Common myeloid progenitor, CD34-positive (primary cell): ENCODE results near the gene IPO9.
"Not testable (repeated sequence)": the region's sequence is repeated elsewhere in the genome, so short reads cannot be mapped to it uniquely, and the experiment has no call there.

Source experiments
- CTCF ChIA-PET: fragments of 350-600 bp; sonication (Branson Sonifier 250); formaldehyde crosslinking; loops from one replicate; lab custom pipeline; 2021; ENCODE audit warnings: antibody characterized with exemption; lab: Charles Lee
- POLR2A ChIA-PET: fragments of 350-600 bp; sonication (Branson Sonifier 250); formaldehyde crosslinking; loops from one replicate; lab custom pipeline; 2021; ENCODE audit warnings: antibody characterized with exemption; lab: Charles Lee
- DNase-seq, 3 donors: peaks; one replicate each; pipeline versions ENCODE4 v3.0.0 to v3.0.0-alpha.2; 2013
- H3K27ac ChIP-seq, 2 experiments: 1 replicate in 1 of 2; 2 replicates in 1 of 2; pipeline ENCODE4 v1.7.0; 2013; ENCODE audit warnings: inconsistent platforms in 2 of 2, low read length in 2 of 2, mild to moderate bottlenecking in 2 of 2, low read depth in 1 of 2, moderate library complexity in 1 of 2; ENCODE audit not compliant: severe bottlenecking in 2 of 2, insufficient read depth in 1 of 2, poor library complexity in 1 of 2
- H3K27me3 ChIP-seq, 5 experiments: replicated peaks in 2 of 5; 1 replicate in 3 of 5; 2 replicates in 2 of 5; pipeline versions ENCODE4 v1.6.1 to v1.7.0; 2013; ENCODE audit warnings: low read length in 4 of 5, mild to moderate bottlenecking in 2 of 5, moderate library complexity in 2 of 5, inconsistent platforms in 1 of 5; ENCODE audit not compliant: insufficient read depth in 5 of 5, control insufficient read depth in 4 of 5
- H3K36me3 ChIP-seq, 4 experiments: 1 replicate in 2 of 4; 2 replicates in 2 of 4; pipeline versions ENCODE4 v1.6.1 to v1.7.0; 2013; ENCODE audit warnings: low read length in 3 of 4, control low read depth in 1 of 4, mild to moderate bottlenecking in 1 of 4; ENCODE audit not compliant: control insufficient read depth in 4 of 4, insufficient read depth in 4 of 4
- H3K4me1 ChIP-seq, 4 experiments: 1 replicate in 3 of 4; 2 replicates in 1 of 4; pipeline versions ENCODE4 v1.6.1 to v1.7.1; 2013; ENCODE audit warnings: low read length in 3 of 4, mild to moderate bottlenecking in 3 of 4, control low read depth in 1 of 4, inconsistent platforms in 1 of 4, moderate library complexity in 1 of 4; ENCODE audit not compliant: control insufficient read depth in 4 of 4, insufficient read depth in 4 of 4; ENCODE audit errors: control extremely low read depth in 1 of 4
- H3K4me3 ChIP-seq, 7 experiments: 1 replicate in 4 of 7; 2 replicates in 3 of 7; pipeline versions ENCODE4 v1.5.1 to v1.7.0; 2013; ENCODE audit warnings: mild to moderate bottlenecking in 7 of 7, low read length in 6 of 7, moderate library complexity in 6 of 7, inconsistent platforms in 2 of 7, low read depth in 2 of 7, control low read depth in 1 of 7; ENCODE audit not compliant: insufficient read depth in 4 of 7, control insufficient read depth in 1 of 7; ENCODE audit errors: extremely low read depth in 1 of 7
- H3K9me3 ChIP-seq, 5 experiments: 1 replicate in 4 of 5; 2 replicates in 1 of 5; pipeline versions ENCODE4 v1.6.1 to v1.7.1; 2013; ENCODE audit warnings: low read length in 4 of 5, mild to moderate bottlenecking in 2 of 5, inconsistent platforms in 1 of 5, low read depth in 1 of 5, moderate library complexity in 1 of 5; ENCODE audit not compliant: control insufficient read depth in 4 of 5, insufficient read depth in 2 of 5; ENCODE audit errors: control extremely low read depth in 1 of 5
- WGBS: methylation state at CpG from one replicate; pipeline ENCODE4 v1.1.5; 2013; ENCODE audit not compliant: insufficient coverage; 5-methylcytosine and 5-hydroxymethylcytosine counted together

The IPO9 gene

GRCh38 chr1:201899683-201900429, 70.9 kb downstream of the IPO9 start:
- H3K27me3 ChIP-seq, result peaks cover 0 to 5% (median 0%) of the 10 kb centered on the region in 5 experiments
- no peak overlapping the region for H3K27ac ChIP-seq
- peaks cover 0 to 3% (median 0%) of the 10 kb centered on the region in 4 experiments for H3K4me1 ChIP-seq
- ChIA-PET CTCF (interaction anchor here (1.2 to 13.8 kb wide), 7 partner anchors 15 to 73 kb away, joined by 3 to 156 read pairs (median 45); partner anchors contain the start of gene LMOD1), POLR2A (interaction anchor here (0.6 kb wide), 1 partner anchor 152 kb away, joined by 7 read pairs; no protein-coding TSS in a partner anchor)
- WGBS, result 95% methylated on average over 20 of the region's 20 CpGs
- H3K36me3 ChIP-seq, result no peaks in the 10 kb centered on the region
- no peaks in the 10 kb centered on the region for H3K9me3 ChIP-seq
- no peak overlapping the region for H3K4me3 ChIP-seq
- no peak for DNase-seq

- no peaks in the 10 kb centered on the region for H3K36me3 ChIP-seq
- no peak overlapping the region for H3K4me3 ChIP-seq
- no peaks in the 10 kb centered on the region for H3K9me3 ChIP-seq
- peaks cover 0 to 3% (median 0%) of the 10 kb centered on the region in 4 experiments for H3K4me1 ChIP-seq
- H3K27ac ChIP-seq, result no peak overlapping the region
- DNase-seq, result no peak
- ChIA-PET CTCF (interaction anchor here (1.4 to 13.8 kb wide), 4 partner anchors 20 to 72 kb away, joined by 3 to 156 read pairs (median 103); no protein-coding TSS in a partner anchor), POLR2A (no interaction called here)
- H3K27me3 ChIP-seq, result peaks cover 0 to 5% (median 0%) of the 10 kb centered on the region in 5 experiments
- WGBS, result 90% methylated on average over 4 of the region's 5 CpGs
These were observed 71.5 kb downstream of the IPO9 start for GRCh38 chr1:201900476-201900875.

GRCh38 chr1:201901036-201901435, 72.1 kb downstream of the IPO9 start:
- H3K27me3 ChIP-seq, POLR2A ChIA-PET, H3K36me3 ChIP-seq, H3K9me3 ChIP-seq, H3K27ac ChIP-seq, H3K4me1 ChIP-seq, H3K4me3 ChIP-seq, DNase-seq: not testable (repeated sequence)
- WGBS, result 100% methylated on average over 3 of the region's 6 CpGs
- CTCF ChIA-PET, result interaction anchor here (1.4 to 13.8 kb wide), 2 partner anchors 20 to 51 kb away, joined by 3 to 156 read pairs; no protein-coding TSS in a partner anchor

GRCh38 chr1:201902198-201902597, 73.2 kb downstream of the IPO9 start:
- H3K4me3 ChIP-seq, result no peak overlapping the region
- no peaks in the 10 kb centered on the region for H3K9me3 ChIP-seq
- H3K4me1 ChIP-seq, result no peaks in the 10 kb centered on the region
- H3K27me3 ChIP-seq, result peaks cover 0 to 4% (median 0%) of the 10 kb centered on the region in 5 experiments
- CTCF ChIA-PET, result interaction anchor here (0.7 to 13.8 kb wide), 2 partner anchors 22 to 79 kb away, joined by 3 to 156 read pairs; no protein-coding TSS in a partner anchor
- no peak overlapping the region for H3K27ac ChIP-seq
- 100% methylated on average over 2 of the region's 3 CpGs for WGBS
- POLR2A ChIA-PET, result no interaction called here
- no peaks in the 10 kb centered on the region for H3K36me3 ChIP-seq
- no peak for DNase-seq

GRCh38 chr1:201903135-201903534, 74.2 kb downstream of the IPO9 start:
- DNase-seq, result no peak
- 99% methylated on average over 5 of the region's 5 CpGs for WGBS
- no peaks in the 10 kb centered on the region for H3K9me3 ChIP-seq
- no peak overlapping the region for H3K4me3 ChIP-seq
- peaks cover 0 to 4% (median 0%) of the 10 kb centered on the region in 5 experiments for H3K27me3 ChIP-seq
- ChIA-PET POLR2A (no interaction called here), CTCF (interaction anchor here (1.4 to 2.0 kb wide), 2 partner anchors 10 to 43 kb away, joined by 4 to 7 read pairs; partner anchors contain the start of gene LMOD1)
- H3K36me3 ChIP-seq, result no peaks in the 10 kb centered on the region
- H3K4me1 ChIP-seq, result no peaks in the 10 kb centered on the region
- no peak overlapping the region for H3K27ac ChIP-seq

- no peak overlapping the region for H3K27ac ChIP-seq
- no peak overlapping the region for H3K4me3 ChIP-seq
- no peaks in the 10 kb centered on the region for H3K9me3 ChIP-seq
- ChIA-PET POLR2A (no interaction called here), CTCF (interaction anchor here (2.0 kb wide), 1 partner anchor 8 kb away, joined by 7 read pairs; no protein-coding TSS in a partner anchor)
- DNase-seq, result no peak
- no peaks in the 10 kb centered on the region for H3K36me3 ChIP-seq
- 95% methylated on average over 5 of the region's 6 CpGs for WGBS
- no peaks in the 10 kb centered on the region for H3K27me3 ChIP-seq
- H3K4me1 ChIP-seq, result no peaks in the 10 kb centered on the region
These were observed 75.6 kb downstream of the IPO9 start for GRCh38 chr1:201904579-201904978.
